NCI-H2107 treated with DMSO at 0.1 percent for 48 hours (cell line): ENCODE results near the gene ZNF688.
A peak's percentile ranks its signal among the peaks of the same experiment; 100 is the strongest.
"Not testable (repeated sequence)": the region's sequence is repeated elsewhere in the genome, so short reads cannot be mapped to it uniquely, and the experiment has no call there.

Source experiments
- DNase-seq: peaks from one replicate; lab custom pipeline; 2025; ENCODE audit not compliant: unreplicated experiment; lab: John Stamatoyannopoulos, UW

ZNF688 gene

GRCh38 chr16:30557957-30558788 lies 13.3 kb downstream of the ZNF688 start, which contains the start of gene ZNF764:
TSS of gene ZNF764 (minus strand) at chr16:30558374. CDS start at chr16:30558182, 192 bp downstream.
- peak; percentile 95 for DNase-seq

- DNase-seq: no peak
These were observed 13.9 kb downstream of the ZNF688 start for GRCh38 chr16:30557707-30557956.

GRCh38 chr16:30556125-30556473 lies 15.4 kb downstream of the ZNF688 start:
- no peak for DNase-seq

GRCh38 chr16:30555315-30556124 lies 16.0 kb downstream of the ZNF688 start:
- no peak for DNase-seq

GRCh38 chr16:30554557-30555314 lies 16.8 kb downstream of the ZNF688 start:
- no peak for DNase-seq

GRCh38 chr16:30553393-30553899 lies 18.1 kb downstream of the ZNF688 start:
- no peak for DNase-seq

- DNase-seq: no peak
These were observed 18.6 kb downstream of the ZNF688 start for GRCh38 chr16:30552956-30553355.

GRCh38 chr16:30551781-30552180 lies 19.7 kb downstream of the ZNF688 start:
- DNase-seq: no peak

GRCh38 chr16:30548416-30549253 lies 22.9 kb downstream of the ZNF688 start:
- no peak for DNase-seq

- DNase-seq: no peak
These were observed 25.4 kb downstream of the ZNF688 start for GRCh38 chr16:30546115-30546514.

GRCh38 chr16:30543067-30543466 lies 28.4 kb downstream of the ZNF688 start:
- no peak for DNase-seq

- DNase-seq: no peak
These were observed 29.8 kb downstream of the ZNF688 start for GRCh38 chr16:30541502-30542329.

- DNase-seq: not testable (repeated sequence)
These were observed 30.5 kb downstream of the ZNF688 start for GRCh38 chr16:30540916-30541464.

- DNase-seq: not testable (repeated sequence)
These were observed 31.5 kb downstream of the ZNF688 start for GRCh38 chr16:30539986-30540526.

- no peak for DNase-seq
These were observed 32.2 kb downstream of the ZNF688 start for GRCh38 chr16:30539000-30539964.

GRCh38 chr16:30536391-30537024 lies 35.0 kb downstream of the ZNF688 start:
- not testable (repeated sequence) for DNase-seq

- peak; percentile 53 for DNase-seq
These were observed 35.7 kb downstream of the ZNF688 start for GRCh38 chr16:30535777-30536190.
